HepG2 (cell line): ENCODE results near the gene DLG2.

Source experiments
- CTCF ChIP-seq: sonication (generic); formaldehyde crosslinking; IDR thresholded peaks from 2 replicates; pipeline ENCODE4 v1.5.0; 2020; ENCODE audit warnings: mild to moderate bottlenecking, missing genetic modification reagents, moderate library complexity
- IRF2 ChIP-seq: IDR thresholded peaks from 2 replicates; pipeline ENCODE4 v1.6.1; 2018; ENCODE audit warnings: missing genetic modification reagents, missing compliant biosample characterization
- KDM1A ChIP-seq: IDR thresholded peaks from 2 replicates; pipeline ENCODE4 v1.6.1; 2016; ENCODE audit warnings: missing compliant biosample characterization
- MAZ ChIP-seq, 2 experiments: sonication (generic) in 1 of 2; formaldehyde crosslinking in 1 of 2; IDR thresholded peaks; 2 replicates each; pipeline versions ENCODE4 v1.5.0 to v1.6.1; 2012 to 2020; ENCODE audit warnings: low read depth in 2 of 2, mild to moderate bottlenecking in 2 of 2, borderline replicate concordance in 1 of 2, improper control_type of control experiment in 1 of 2, low read length in 1 of 2, missing genetic modification reagents in 1 of 2, moderate library complexity in 1 of 2
- PHF8 ChIP-seq: sonication (generic); formaldehyde crosslinking; IDR thresholded peaks from 2 replicates; pipeline ENCODE4 v1.5.0; 2020; ENCODE audit warnings: missing genetic modification reagents
- SIN3A ChIP-seq: IDR thresholded peaks from 2 replicates; pipeline ENCODE4 v1.6.1; 2011; ENCODE audit warnings: low read depth, mild to moderate bottlenecking, control low read depth, low read length, borderline replicate concordance
- TFE3 ChIP-seq: IDR thresholded peaks from 2 replicates; pipeline ENCODE4 v1.6.1; 2016
- THAP8 ChIP-seq: sonication (generic); formaldehyde crosslinking; IDR thresholded peaks from 2 replicates; pipeline ENCODE4 v1.5.1; 2020; ENCODE audit warnings: missing genetic modification reagents, mild to moderate bottlenecking, borderline replicate concordance
- ZBTB34 ChIP-seq: sonication (generic); formaldehyde crosslinking; IDR thresholded peaks from 2 replicates; pipeline ENCODE4 v1.8.0; 2022; ENCODE audit warnings: mild to moderate bottlenecking, missing genetic modification reagents
- ZC3H13 ChIP-seq: sonication (generic); formaldehyde crosslinking; IDR thresholded peaks from 2 replicates; pipeline ENCODE4 v1.8.1; 2023; ENCODE audit warnings: mild to moderate bottlenecking, missing genetic modification reagents, moderate library complexity
- ZFX ChIP-seq: sonication (generic); formaldehyde crosslinking; IDR thresholded peaks from 2 replicates; pipeline ENCODE4 v1.4.0; 2020; ENCODE audit warnings: mild to moderate bottlenecking, low read depth, missing genetic modification reagents, moderate library complexity
- ZMAT5 ChIP-seq: sonication (generic); formaldehyde crosslinking; IDR thresholded peaks from 2 replicates; pipeline ENCODE4 v1.5.0; 2020; ENCODE audit warnings: mild to moderate bottlenecking, low read depth, missing genetic modification reagents, borderline replicate concordance
- ZNF121 ChIP-seq: sonication (generic); formaldehyde crosslinking; IDR thresholded peaks from 2 replicates; pipeline ENCODE4 v1.5.0; 2020; ENCODE audit warnings: mild to moderate bottlenecking, missing genetic modification reagents
- ZNF772 ChIP-seq: sonication (generic); formaldehyde crosslinking; IDR thresholded peaks from 2 replicates; pipeline ENCODE4 v1.5.0; 2020; ENCODE audit warnings: mild to moderate bottlenecking, missing genetic modification reagents

GRCh38 chr11:84812471-84812969 lies 814.6 kb downstream of the DLG2 start:
- TF ChIP-seq ZC3H13 (CRISPR knock-in tag) (no peak), ZBTB34 (CRISPR knock-in tag) (no peak), KDM1A (no peak), ZNF121 (CRISPR knock-in tag) (no peak), MAZ (IDR thresholded peaks at IDR 0.05; ENCODE audit: borderline replicate concordance, low read depth, low read length) (no peak), MAZ (CRISPR knock-in tag; IDR thresholded peaks at IDR 0.05; ENCODE audit: low read depth) (no peak), IRF2 (CRISPR knock-in tag) (no peak), SIN3A (no peak), CTCF (no peak), THAP8 (CRISPR knock-in tag) (no peak), PHF8 (CRISPR knock-in tag) (no peak), ZMAT5 (CRISPR knock-in tag) (no peak), ZFX (CRISPR knock-in tag) (no peak), ZNF772 (CRISPR knock-in tag) (no peak), TFE3 (CRISPR knock-in tag) (no peak)
